ENCODE results near the gene COL20A1. TPM values are rescaled to one million over a fixed set of nuclear protein-coding genes. Genes with fewer than 3 reads are reported as not detected.
"Not testable (repeated sequence)": the region's sequence is repeated elsewhere in the genome, so short reads cannot be mapped to it uniquely, and the experiment has no call there.

The COL20A1 gene
- total and polyA plus RNA-seq, 2 donors (not counting 1 experiment from before 2014, with no cell fraction given) = not detected

GRCh38 chr20:63340158-63340688 is 47.2 kb downstream of the COL20A1 start:
- H3K27ac ChIP-seq (ENCODE audit: insufficient read depth, low read length); H3K4me2 ChIP-seq (ENCODE audit: extremely low read depth, insufficient read depth, low read length); H3K36me3 ChIP-seq (ENCODE audit: control insufficient read depth, insufficient read depth, low read length); H2AFZ ChIP-seq (ENCODE audit: low read length); H3K4me1 ChIP-seq (ENCODE audit: control insufficient read depth, extremely low read depth, insufficient read depth, low read length); H3K4me3 ChIP-seq (replicated peaks in 1 of 4; ENCODE audit: control extremely low read depth in 1 of 4, insufficient read depth in 1 of 4, low read depth in 3 of 4, low read length in 4 of 4); H4K20me1 ChIP-seq (ENCODE audit: control insufficient read depth, extremely low read depth, insufficient read depth, low read length); H3K9ac ChIP-seq (ENCODE audit: insufficient read depth, low read length); H3K27me3 ChIP-seq (ENCODE audit: control insufficient read depth, insufficient read depth, low read length); H3K9me3 ChIP-seq (ENCODE audit: control insufficient read depth, insufficient read depth, low read depth, low read length); H3K79me2 ChIP-seq (ENCODE audit: control insufficient read depth, insufficient read depth, low read length): not testable (repeated sequence)
- DNase-seq (ENCODE audit: low read depth in 2 of 2) = peak in 1 of 2 donors; percentile 5

DNA sequence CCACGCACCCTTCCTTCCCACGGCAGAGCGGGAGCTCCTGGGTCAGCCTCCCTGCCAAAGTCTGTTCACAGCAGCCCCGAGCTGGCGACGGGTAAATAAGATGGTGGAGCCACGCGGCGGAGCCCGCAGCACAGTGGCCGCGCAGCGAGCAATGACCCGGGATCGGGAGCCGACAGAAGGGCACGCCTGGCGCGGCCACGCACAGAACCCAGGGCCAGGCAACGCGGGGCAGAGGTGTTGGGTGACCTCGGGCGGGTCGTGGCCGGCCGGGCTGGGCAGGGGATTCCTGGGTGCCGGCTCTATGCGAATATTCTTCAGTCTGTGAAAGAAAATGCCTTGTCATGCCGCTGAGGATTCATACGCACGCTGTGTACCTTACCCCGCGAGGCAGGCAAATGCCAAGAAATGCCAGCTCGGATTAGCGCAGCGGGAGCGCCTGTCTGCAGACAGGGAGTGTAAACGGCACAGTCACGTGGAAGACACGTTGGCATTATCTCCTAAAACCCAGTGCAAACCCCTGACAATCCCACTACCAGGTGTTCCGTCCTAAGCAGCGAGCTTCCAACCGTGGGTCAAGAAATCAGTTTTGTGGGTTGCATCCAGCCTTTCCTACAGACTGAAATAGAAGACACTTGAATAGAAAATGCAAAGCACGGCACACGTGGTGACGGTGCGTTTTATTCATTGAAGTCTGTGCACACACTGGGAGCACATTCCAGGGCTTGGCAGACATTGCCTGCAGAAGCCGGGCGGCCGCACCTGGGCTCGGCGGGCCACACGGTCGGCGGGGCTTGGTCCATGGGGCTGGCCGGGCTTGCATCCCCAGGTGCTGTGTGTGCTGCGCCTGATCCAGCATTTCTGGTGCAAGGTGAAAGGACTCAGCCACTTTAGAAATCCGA is 49.8 kb downstream of the COL20A1 start:
- H3K27ac ChIP-seq (ENCODE audit: insufficient read depth, low read length) = no peak overlapping the region
- H3K36me3 ChIP-seq (ENCODE audit: control insufficient read depth, insufficient read depth, low read length) = no peaks in the 10 kb centered on the region
- H3K9me3 ChIP-seq (ENCODE audit: control insufficient read depth, insufficient read depth, low read depth, low read length) = no peaks in the 10 kb centered on the region
- H4K20me1 ChIP-seq (ENCODE audit: control insufficient read depth, extremely low read depth, insufficient read depth, low read length) = no peaks in the 10 kb centered on the region
- H3K79me2 ChIP-seq (ENCODE audit: control insufficient read depth, insufficient read depth, low read length) = no peaks in the 10 kb centered on the region
- H3K4me1 ChIP-seq (ENCODE audit: control insufficient read depth, extremely low read depth, insufficient read depth, low read length) = no peaks in the 10 kb centered on the region
- no peak overlapping the region for H3K4me2 ChIP-seq (ENCODE audit: extremely low read depth, insufficient read depth, low read length)
- TF ChIP-seq CTCF (conservative IDR thresholded peaks at IDR 0.05 in 1 of 2, IDR thresholded peaks at IDR 0.05 in 1 of 2; ENCODE audit: low read depth in 1 of 2, low read length in 2 of 2) = no peak
- TF ChIP-seq EZH2 (IDR thresholded peaks at IDR 0.05; ENCODE audit: low read length, missing control alignments) = no peak
- H3K9ac ChIP-seq (ENCODE audit: insufficient read depth, low read length) = no peak overlapping the region
- H3K27me3 ChIP-seq (ENCODE audit: control insufficient read depth, insufficient read depth, low read length) = no peaks in the 10 kb centered on the region
- H2AFZ ChIP-seq (ENCODE audit: low read length) = no peak overlapping the region
- H3K4me3 ChIP-seq (replicated peaks in 1 of 4; ENCODE audit: control extremely low read depth in 1 of 4, insufficient read depth in 1 of 4, low read depth in 3 of 4, low read length in 4 of 4) = no peak overlapping the region
- DNase-seq (ENCODE audit: low read depth in 2 of 2) = no peak

DNA sequence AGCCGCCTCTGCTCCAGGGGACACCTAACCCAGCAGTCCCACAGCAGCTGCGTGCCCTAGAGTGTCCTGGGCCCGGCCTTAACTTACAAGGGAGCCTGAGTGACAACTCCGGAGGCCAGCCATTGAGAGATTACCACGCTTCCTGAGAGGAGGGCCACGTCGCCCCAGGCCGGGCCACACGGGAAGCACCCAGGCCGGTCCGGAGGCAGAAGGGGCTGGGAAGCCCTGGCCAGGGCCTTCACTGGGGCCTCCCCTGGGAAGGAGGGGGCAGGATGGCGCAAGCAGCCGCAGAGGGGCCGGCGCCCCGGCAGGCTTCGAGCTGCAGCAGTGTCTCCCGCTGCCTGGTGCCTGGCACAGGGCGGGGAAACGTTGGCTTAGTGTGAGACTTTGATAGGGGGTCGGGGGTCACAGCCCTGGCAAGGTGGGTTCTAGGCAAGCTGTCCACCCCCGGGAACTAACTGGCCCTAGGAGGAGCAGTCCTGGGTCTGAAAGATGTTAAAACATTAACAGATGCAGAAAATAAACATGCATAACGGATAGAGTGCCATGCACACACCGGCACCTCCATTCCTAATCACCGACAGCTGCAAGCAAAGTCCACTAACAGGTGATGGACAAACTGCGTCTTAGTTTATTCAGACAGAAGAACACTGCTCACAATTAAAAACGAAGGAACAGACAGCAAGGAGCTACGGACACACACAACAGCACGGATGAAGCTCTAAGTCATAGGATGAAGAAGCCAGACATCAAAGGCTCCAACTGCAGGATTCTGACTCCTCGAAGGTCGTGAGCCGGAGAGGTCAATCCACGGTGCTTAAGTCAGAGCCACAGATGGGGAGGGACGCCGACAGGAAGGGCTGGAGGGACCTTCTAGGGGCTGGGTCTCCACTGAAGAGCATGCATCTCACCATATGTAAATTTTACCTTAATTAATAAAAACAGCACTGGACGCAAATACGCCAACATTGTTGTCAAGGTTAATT is 50.8 kb downstream of the COL20A1 start:
- H2AFZ ChIP-seq (ENCODE audit: low read length) = no peak overlapping the region
- no peaks in the 10 kb centered on the region for H3K79me2 ChIP-seq (ENCODE audit: control insufficient read depth, insufficient read depth, low read length)
- TF ChIP-seq EZH2 (IDR thresholded peaks at IDR 0.05; ENCODE audit: low read length, missing control alignments) = no peak
- TF ChIP-seq CTCF (conservative IDR thresholded peaks at IDR 0.05 in 1 of 2, IDR thresholded peaks at IDR 0.05 in 1 of 2; ENCODE audit: low read depth in 1 of 2, low read length in 2 of 2) = no peak
- H3K4me3 ChIP-seq (replicated peaks in 1 of 4; ENCODE audit: control extremely low read depth in 1 of 4, insufficient read depth in 1 of 4, low read depth in 3 of 4, low read length in 4 of 4) = no peak overlapping the region
- H3K27ac ChIP-seq (ENCODE audit: insufficient read depth, low read length) = no peak overlapping the region
- no peaks in the 10 kb centered on the region for H3K36me3 ChIP-seq (ENCODE audit: control insufficient read depth, insufficient read depth, low read length)
- DNase-seq (ENCODE audit: low read depth in 2 of 2) = no peak
- H3K9me3 ChIP-seq (ENCODE audit: control insufficient read depth, insufficient read depth, low read depth, low read length) = no peaks in the 10 kb centered on the region
- H3K4me1 ChIP-seq (ENCODE audit: control insufficient read depth, extremely low read depth, insufficient read depth, low read length) = no peaks in the 10 kb centered on the region
- H4K20me1 ChIP-seq (ENCODE audit: control insufficient read depth, extremely low read depth, insufficient read depth, low read length) = no peaks in the 10 kb centered on the region
- no peak overlapping the region for H3K9ac ChIP-seq (ENCODE audit: insufficient read depth, low read length)
- H3K4me2 ChIP-seq (ENCODE audit: extremely low read depth, insufficient read depth, low read length) = no peak overlapping the region
- no peaks in the 10 kb centered on the region for H3K27me3 ChIP-seq (ENCODE audit: control insufficient read depth, insufficient read depth, low read length)

All from fibroblast of lung (primary cell).